Transverse colon (tissue), 4 donors: ENCODE results near the gene BCAN. TPM values are rescaled to one million over a fixed set of nuclear protein-coding genes. Genes with fewer than 3 reads are reported as not detected.

Experiments
- DNase-seq: peaks from one replicate; pipeline ENCODE4 v3.0.0-alpha.2; 2019
- H3K27ac ChIP-seq, 4 donors: fragments of 200-600 bp; sonication (generic); 2 replicates each; pipeline ENCODE4 v1.5.1; 2016 to 2018; ENCODE audit warnings: inconsistent platforms in 4 of 4
- H3K27me3 ChIP-seq: fragments of 200-600 bp; sonication (generic); 2 replicates; pipeline ENCODE4 v1.5.1; 2017; ENCODE audit warnings: inconsistent platforms
- H3K36me3 ChIP-seq, 4 donors: fragments of 200-600 bp; sonication (generic); 2 replicates each; pipeline ENCODE4 v1.5.1; 2017 to 2019; ENCODE audit warnings: inconsistent platforms in 4 of 4
- H3K4me1 ChIP-seq, 4 donors: fragments of 200-600 bp; sonication (generic); 2 replicates each; pipeline ENCODE4 v1.5.1; 2017 to 2020; ENCODE audit warnings: inconsistent platforms in 4 of 4
- H3K4me3 ChIP-seq, 4 donors: fragments of 200-600 bp; sonication (generic); 1 replicate in 1 of 4; 2 replicates in 3 of 4; pipeline versions ENCODE4 v1.5.1 to v1.6.1; 2017 to 2019; ENCODE audit warnings: inconsistent platforms in 4 of 4
- H3K9me3 ChIP-seq, 2 donors: fragments of 200-600 bp; sonication (generic); 2 replicates each; pipeline ENCODE4 v1.5.1; 2017 to 2019; ENCODE audit warnings: inconsistent platforms in 2 of 2
- CTCF ChIP-seq, 5 experiments: fragments of 200-600 bp in 3 of 5; fragments of 450-650 bp in 2 of 5; sonication (generic) in 3 of 5; IDR thresholded peaks; 1 replicate in 2 of 5; 2 replicates in 3 of 5; pipeline ENCODE4 v1.5.1; 2016 to 2017; ENCODE audit warnings: antibody characterized with exemption in 5 of 5, inconsistent platforms in 3 of 5, mild to moderate bottlenecking in 2 of 5, moderate library complexity in 1 of 5
- EP300 ChIP-seq: sonication (generic); formaldehyde crosslinking; IDR thresholded peaks from one replicate; pipeline ENCODE4 v1.6.1; 2017; ENCODE audit warnings: antibody characterized with exemption, low read depth
- POLR2A ChIP-seq: fragments of 450-650 bp; IDR thresholded peaks from one replicate; pipeline ENCODE4 v1.6.1; 2016; ENCODE audit warnings: antibody characterized with exemption, mild to moderate bottlenecking, moderate library complexity
- POLR2AphosphoS5 ChIP-seq, 3 donors: sonication (generic); formaldehyde crosslinking; IDR thresholded peaks; one replicate each; pipeline ENCODE4 v1.6.1; 2016; ENCODE audit warnings: antibody characterized with exemption in 3 of 3
- WGBS, 2 donors: methylation state at CpG; one replicate each; pipeline ENCODE4 v1.1.5; 2018; ENCODE audit warnings: low coverage in 1 of 2; 5-methylcytosine and 5-hydroxymethylcytosine counted together
- in situ Hi-C, 4 donors: fragments of 200-750 bp; cut with MboI; loops; one replicate each; pipeline versions ENCODE4 v1.15.0 to v1.15.1; 2017; ENCODE audit warnings: low sequenced_read_pairs in 3 of 4, low pct_ligation_motif_present in 1 of 4, low pct_unique_long_range_greater_than_20kb in 1 of 4
- intact Hi-C: fragments of 100-400 bp; cut with DNase I; formaldehyde crosslinking; loops from one replicate; pipeline ENCODE4 v1.15.1; 2023; ENCODE audit warnings: low total_unique reads
- total RNA-seq, 4 donors: library from RNA; depleted of rRNA; stranded (reverse); fragments of >200 nt; gene quantifications; one replicate each; pipeline ENCODE4 v1.1.0, GENCODE V29; 2016

Gene BCAN
- total RNA-seq, 4 donors from 2014 or later, result 0.55 to 0.95 TPM; not detected in 2

- H3K4me1 ChIP-seq, result peaks cover 5 to 12% (median 10%) of the 10 kb centered on the region in 4 donors
- no peak for TF ChIP-seq EP300
- no peak for TF ChIP-seq POLR2AphosphoS5 (IDR thresholded peaks at IDR 0.05)
- no peak for TF ChIP-seq POLR2A
- TF ChIP-seq CTCF (IDR thresholded peaks at IDR 0.05), result no peak
- peaks cover 80% of the 10 kb centered on the region for H3K27me3 ChIP-seq
- H3K4me3 ChIP-seq, result no peak overlapping the region
- no peak for DNase-seq
- in situ Hi-C loops (no loop called here), intact Hi-C loops (no loop called here)
- H3K36me3 ChIP-seq, result no peaks in the 10 kb centered on the region
- 20 to 30% methylated on average over 1 of the region's 1 CpG for WGBS, 2 donors
- H3K27ac ChIP-seq, result no peak overlapping the region
- no peaks in the 10 kb centered on the region for H3K9me3 ChIP-seq
Observed at GRCh38 chr1:156644640-156645039, 2.7 kb downstream of the BCAN start.

DNA sequence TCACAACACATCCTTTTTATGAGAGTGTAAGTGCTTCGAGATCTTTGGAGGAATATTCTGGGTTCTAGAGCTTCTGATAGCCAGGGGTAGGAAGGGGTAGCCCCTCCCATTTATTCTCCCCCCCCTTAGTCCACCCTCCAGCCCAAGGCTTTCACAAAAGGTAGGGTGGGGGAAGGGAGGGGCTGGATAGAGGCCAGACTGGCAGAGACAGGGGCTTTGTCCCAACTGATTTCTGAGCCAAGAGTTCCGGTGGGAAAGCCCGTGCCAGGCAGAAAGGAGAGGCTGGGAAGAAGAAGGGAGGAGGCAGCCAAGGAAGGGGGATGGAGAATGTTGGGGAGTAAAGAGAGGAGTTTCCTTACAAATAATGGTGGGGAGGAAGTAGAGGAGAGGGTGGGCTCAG, 3.1 kb downstream of the BCAN start:
- in situ Hi-C loops, result no loop called here
- no peak for DNase-seq
- 67 to 68% methylated on average over 2 to 3 of the region's 3 CpGs for WGBS, 2 donors
- Histone ChIP-seq H3K4me3 (no peak overlapping the region), H3K4me1 (peaks cover 5 to 12% (median 10%) of the 10 kb centered on the region in 4 donors), H3K36me3 (no peaks in the 10 kb centered on the region), H3K27me3 (peaks cover 76% of the 10 kb centered on the region), H3K27ac (no peak overlapping the region), H3K9me3 (no peaks in the 10 kb centered on the region)
- intact Hi-C loops, result no loop called here
- TF ChIP-seq EP300 (no peak), CTCF (IDR thresholded peaks at IDR 0.05) (no peak), POLR2A (no peak), POLR2AphosphoS5 (IDR thresholded peaks at IDR 0.05) (no peak)

DNA sequence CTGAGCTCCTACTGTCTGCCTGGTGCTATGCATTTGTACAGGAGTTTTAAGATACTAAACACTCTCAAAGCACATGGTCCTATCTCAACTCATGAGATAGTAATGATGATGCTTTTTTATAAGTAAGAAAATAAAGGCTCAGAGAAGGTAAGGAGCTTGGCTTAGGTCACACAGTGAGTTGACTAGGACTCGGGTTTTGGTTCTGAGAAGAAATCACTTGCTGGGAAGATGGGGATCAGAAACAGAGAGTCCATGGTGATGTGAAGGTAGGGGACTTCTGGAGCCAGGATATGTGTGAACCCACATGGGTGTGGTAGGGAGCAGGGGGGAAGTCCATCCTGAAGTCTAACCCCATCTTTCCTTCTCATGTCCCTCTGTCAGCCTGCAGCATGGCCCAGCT, 3.7 kb downstream of the BCAN start:
- in situ Hi-C loops (no loop called here), intact Hi-C loops (no loop called here)
- Histone ChIP-seq H3K27me3 (peaks cover 70% of the 10 kb centered on the region), H3K36me3 (no peaks in the 10 kb centered on the region), H3K4me1 (peaks cover 5 to 12% (median 10%) of the 10 kb centered on the region in 4 donors), H3K27ac (no peak overlapping the region), H3K9me3 (no peaks in the 10 kb centered on the region), H3K4me3 (no peak overlapping the region)
- TF ChIP-seq EP300 (no peak), POLR2A (no peak), POLR2AphosphoS5 (IDR thresholded peaks at IDR 0.05) (no peak), CTCF (IDR thresholded peaks at IDR 0.05) (no peak)
- 89 to 100% methylated on average over 1 of the region's 1 CpG for WGBS, 2 donors
- DNase-seq, result no peak

DNA sequence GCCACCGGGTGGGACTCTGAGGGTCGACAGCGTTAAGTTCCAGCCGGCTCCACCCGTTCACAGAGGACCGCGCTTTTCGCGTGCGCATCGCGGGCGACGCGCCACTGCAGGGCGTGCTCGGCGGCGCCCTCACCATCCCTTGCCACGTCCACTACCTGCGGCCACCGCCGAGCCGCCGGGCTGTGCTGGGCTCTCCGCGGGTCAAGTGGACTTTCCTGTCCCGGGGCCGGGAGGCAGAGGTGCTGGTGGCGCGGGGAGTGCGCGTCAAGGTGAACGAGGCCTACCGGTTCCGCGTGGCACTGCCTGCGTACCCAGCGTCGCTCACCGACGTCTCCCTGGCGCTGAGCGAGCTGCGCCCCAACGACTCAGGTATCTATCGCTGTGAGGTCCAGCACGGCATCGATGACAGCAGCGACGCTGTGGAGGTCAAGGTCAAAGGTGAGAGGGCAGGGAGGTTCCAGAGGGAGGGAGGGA, 4.9 kb downstream of the BCAN start:
- 46% methylated on average over 37 of the region's 51 CpGs; no CpG with 5 or more reads in 1 of the 2 donors for WGBS, 2 donors

More for the DNA sequence above, 4.9 kb downstream of the BCAN start:
- in situ Hi-C loops (no loop called here), intact Hi-C loops (no loop called here)
- Histone ChIP-seq H3K27ac (no peak overlapping the region), H3K9me3 (no peaks in the 10 kb centered on the region), H3K36me3 (no peaks in the 10 kb centered on the region), H3K4me3 (no peak overlapping the region), H3K4me1 (peaks cover 0 to 8% (median 6%) of the 10 kb centered on the region in 4 donors), H3K27me3 (peaks cover 65% of the 10 kb centered on the region)
- TF ChIP-seq CTCF (IDR thresholded peaks at IDR 0.05), result no peak
- TF ChIP-seq EP300, result no peak
- no peak for TF ChIP-seq POLR2A
- no peak for TF ChIP-seq POLR2AphosphoS5 (IDR thresholded peaks at IDR 0.05)
- DNase-seq, result no peak
